CD4-positive, alpha-beta T cell (primary cell): ENCODE measurements around the gene BRMS1. TPM values are rescaled to one million over a fixed set of nuclear protein-coding genes. Genes with fewer than 3 reads are reported as not detected.
"Not testable (repeated sequence)": the region's sequence is repeated elsewhere in the genome, so short reads cannot be mapped to it uniquely, and the experiment has no call there.

Experiments
- ATAC-seq: fragments of 200-7000 bp; cut with Tn5 transposase; one replicate; pipeline ENCODE4 v1.10.0; 2022; ENCODE audit warnings: mild to moderate bottlenecking; ENCODE audit not compliant: poor library complexity
- CTCF ChIA-PET: fragments of 350-600 bp; sonication (Branson Sonifier 250); formaldehyde crosslinking; loops from one replicate; lab custom pipeline; 2021; ENCODE audit warnings: antibody characterized with exemption, inconsistent platforms; lab: Charles Lee
- POLR2A ChIA-PET: fragments of 350-600 bp; sonication (Branson Sonifier 250); formaldehyde crosslinking; loops from one replicate; lab custom pipeline; 2021; ENCODE audit warnings: antibody characterized with exemption, inconsistent platforms; lab: Charles Lee
- DNase-seq, 14 experiments: peaks; one replicate each; pipeline ENCODE4 v3.0.0-alpha.2; 2013 to 2020; ENCODE audit warnings: mixed read lengths in 2 of 14
- H3K27ac ChIP-seq, 2 donors: one replicate each; pipeline versions ENCODE4 v1.5.1 to v1.7.0; 2013; ENCODE audit warnings: low read length in 2 of 2, low read depth in 1 of 2, mild to moderate bottlenecking in 1 of 2
- H3K27me3 ChIP-seq, 2 experiments: 1 replicate in 1 of 2; 2 replicates in 1 of 2; pipeline versions ENCODE4 v1.6.1 to v1.7.0; 2013; ENCODE audit warnings: low read length in 2 of 2, control low read depth in 1 of 2, mild to moderate bottlenecking in 1 of 2, moderate library complexity in 1 of 2; ENCODE audit not compliant: insufficient read depth in 2 of 2, control insufficient read depth in 1 of 2
- H3K36me3 ChIP-seq: one replicate; pipeline ENCODE4 v1.6.1; 2013; ENCODE audit warnings: low read length, control low read depth; ENCODE audit not compliant: insufficient read depth
- H3K4me1 ChIP-seq: one replicate; pipeline ENCODE4 v1.6.1; 2013; ENCODE audit warnings: low read length, control low read depth; ENCODE audit not compliant: insufficient read depth
- H3K4me3 ChIP-seq: one replicate; pipeline ENCODE4 v1.5.1; 2013; ENCODE audit warnings: mild to moderate bottlenecking, low read length, moderate library complexity
- H3K9me3 ChIP-seq, 2 experiments: 1 replicate in 1 of 2; 2 replicates in 1 of 2; pipeline versions ENCODE4 v1.6.1 to v1.7.0; 2013; ENCODE audit warnings: low read length in 2 of 2, mild to moderate bottlenecking in 2 of 2, control low read depth in 1 of 2, moderate library complexity in 1 of 2; ENCODE audit not compliant: control insufficient read depth in 1 of 2, insufficient read depth in 1 of 2
- H3K27ac Mint-ChIP-seq: one replicate; pipeline ENCODE4 v1.8.0; 2020; ENCODE audit warnings: mixed read lengths
- H3K27me3 Mint-ChIP-seq: one replicate; pipeline ENCODE4 v1.8.0; 2021; ENCODE audit warnings: mixed read lengths
- H3K36me3 Mint-ChIP-seq: one replicate; pipeline ENCODE4 v1.8.0; 2021; ENCODE audit warnings: low read depth, mixed read lengths
- H3K4me1 Mint-ChIP-seq: one replicate; pipeline ENCODE4 v1.8.0; 2021; ENCODE audit warnings: low read depth, mixed read lengths
- H3K4me3 Mint-ChIP-seq: one replicate; pipeline ENCODE4 v1.8.0; 2020; ENCODE audit warnings: mild to moderate bottlenecking, mixed read lengths
- H3K9me3 Mint-ChIP-seq: one replicate; pipeline ENCODE4 v1.8.0; 2020; ENCODE audit warnings: mixed read lengths
- intact Hi-C, 2 experiments: fragments of 100-400 bp; cut with DNase I in 1 of 2; cut with micrococcal nuclease in 1 of 2; formaldehyde crosslinking; loops; one replicate each; pipeline versions ENCODE4 v1.15.1 to v1.9.0; 2023 to 2025; cut with DNase I, micrococcal nuclease
- total RNA-seq, 174 experiments: library from RNA in 2 of 174; stranded (reverse) in 2 of 174; gene quantifications; one replicate each; pipeline ENCODE4 v1.2.3 and lab custom pipeline; 2021 to 2026
- TF ChIP-seq, protein P1 (sequence below): fragments of 200-600 bp; IDR thresholded peaks from one replicate; pipeline ENCODE4 v1.8.0; 2022; ENCODE audit warnings: antibody characterized with exemption, mild to moderate bottlenecking

The BRMS1 gene
- total RNA-seq, 2 experiments from 2014 or later = 52.7 to 58.4 TPM

GRCh38 chr11:66321606-66322005 lies 23.3 kb downstream of the BRMS1 start:
- DNase-seq (no peak), ATAC-seq (no peak)
- H3K9me3 ChIP-seq = no peaks in the 10 kb centered on the region
- H3K27me3 Mint-ChIP-seq = no peaks in the 10 kb centered on the region
- intact Hi-C loops = no loop called here
- H3K27ac Mint-ChIP-seq = peak overlapping the region; percentile 33
- no peak overlapping the region for H3K4me3 Mint-ChIP-seq
- H3K36me3 ChIP-seq = no peaks in the 10 kb centered on the region
- H3K27ac ChIP-seq = no peak overlapping the region
- no peaks in the 10 kb centered on the region for H3K9me3 Mint-ChIP-seq
- TF ChIP-seq, protein P1, sequence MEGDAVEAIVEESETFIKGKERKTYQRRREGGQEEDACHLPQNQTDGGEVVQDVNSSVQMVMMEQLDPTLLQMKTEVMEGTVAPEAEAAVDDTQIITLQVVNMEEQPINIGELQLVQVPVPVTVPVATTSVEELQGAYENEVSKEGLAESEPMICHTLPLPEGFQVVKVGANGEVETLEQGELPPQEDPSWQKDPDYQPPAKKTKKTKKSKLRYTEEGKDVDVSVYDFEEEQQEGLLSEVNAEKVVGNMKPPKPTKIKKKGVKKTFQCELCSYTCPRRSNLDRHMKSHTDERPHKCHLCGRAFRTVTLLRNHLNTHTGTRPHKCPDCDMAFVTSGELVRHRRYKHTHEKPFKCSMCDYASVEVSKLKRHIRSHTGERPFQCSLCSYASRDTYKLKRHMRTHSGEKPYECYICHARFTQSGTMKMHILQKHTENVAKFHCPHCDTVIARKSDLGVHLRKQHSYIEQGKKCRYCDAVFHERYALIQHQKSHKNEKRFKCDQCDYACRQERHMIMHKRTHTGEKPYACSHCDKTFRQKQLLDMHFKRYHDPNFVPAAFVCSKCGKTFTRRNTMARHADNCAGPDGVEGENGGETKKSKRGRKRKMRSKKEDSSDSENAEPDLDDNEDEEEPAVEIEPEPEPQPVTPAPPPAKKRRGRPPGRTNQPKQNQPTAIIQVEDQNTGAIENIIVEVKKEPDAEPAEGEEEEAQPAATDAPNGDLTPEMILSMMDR = no peak
- CTCF ChIA-PET = interaction anchor here (1.0 to 1.4 kb wide), 2 partner anchors 9 to 10 kb away, joined by 3 to 4 read pairs; no protein-coding TSS in a partner anchor
- H3K4me1 ChIP-seq = peaks cover 44% of the 10 kb centered on the region
- POLR2A ChIA-PET = interaction anchor here (1.3 kb wide), 1 partner anchor 9 kb away, joined by 6 read pairs; no protein-coding TSS in a partner anchor
- no peaks in the 10 kb centered on the region for H3K36me3 Mint-ChIP-seq
- H3K4me3 ChIP-seq = no peak overlapping the region
- H3K27me3 ChIP-seq = no peaks in the 10 kb centered on the region
- H3K4me1 Mint-ChIP-seq = peaks cover 67% of the 10 kb centered on the region

DNA sequence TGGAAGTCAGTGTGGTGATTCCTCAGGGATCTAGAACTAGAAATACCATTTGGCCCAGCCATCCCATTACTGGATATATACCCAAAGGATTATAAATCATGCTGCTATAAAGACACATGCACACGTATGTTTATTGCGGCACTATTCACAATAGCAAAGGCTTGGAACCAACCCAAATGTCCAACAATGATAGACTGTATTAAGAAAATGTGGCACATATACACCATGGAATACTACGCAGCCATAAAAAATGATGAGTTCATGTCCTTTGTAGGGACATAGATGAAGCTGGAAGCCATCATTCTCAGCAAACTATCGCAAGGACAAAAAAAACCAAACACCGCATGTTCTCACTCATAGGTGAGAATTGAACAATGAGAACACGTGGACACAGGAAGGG lies 24.2 kb downstream of the BRMS1 start:
- H3K4me3 Mint-ChIP-seq, H3K27me3 ChIP-seq, H3K27ac Mint-ChIP-seq, H3K9me3 Mint-ChIP-seq, H3K27me3 Mint-ChIP-seq, DNase-seq, CTCF ChIA-PET, H3K36me3 ChIP-seq, H3K36me3 Mint-ChIP-seq, intact Hi-C loops, H3K4me3 ChIP-seq, H3K9me3 ChIP-seq, H3K27ac ChIP-seq, POLR2A ChIA-PET, ATAC-seq: not testable (repeated sequence)
- H3K4me1 Mint-ChIP-seq = peaks cover 65% of the 10 kb centered on the region
- H3K4me1 ChIP-seq = peaks cover 42% of the 10 kb centered on the region

- H3K27me3 Mint-ChIP-seq, H3K4me3 Mint-ChIP-seq, H3K9me3 Mint-ChIP-seq: not testable (repeated sequence)
Observed at GRCh38 chr11:66320289-66320688, 24.6 kb downstream of the BRMS1 start.

DNA sequence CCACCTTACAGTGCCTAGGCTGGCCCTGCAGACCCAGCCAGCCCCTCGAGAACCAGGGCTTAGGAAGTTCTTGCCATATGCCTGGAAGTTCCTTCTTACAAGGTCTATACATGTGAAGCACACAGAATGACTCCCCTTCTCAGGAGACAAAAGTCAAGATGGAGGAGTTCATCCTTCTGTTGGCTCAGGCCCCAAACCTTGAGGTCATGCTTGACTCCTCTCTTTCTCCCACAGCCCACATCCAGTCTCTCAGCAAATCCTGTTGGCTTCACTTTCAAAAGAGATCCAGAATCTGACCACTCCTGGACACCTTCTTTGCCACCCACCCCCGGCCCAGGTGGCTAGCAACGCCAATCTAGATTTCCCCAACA lies 26.3 kb downstream of the BRMS1 start:
- no peaks in the 10 kb centered on the region for H3K9me3 ChIP-seq
- peaks cover 51% of the 10 kb centered on the region for H3K4me1 ChIP-seq
- Mint-ChIP-seq H3K4me3 (peak overlapping the region; percentile 88), H3K27ac (peak overlapping the region; percentile 99), H3K4me1 (peaks cover 70% of the 10 kb centered on the region), H3K9me3 (no peaks in the 10 kb centered on the region), H3K27me3 (no peaks in the 10 kb centered on the region), H3K36me3 (no peaks in the 10 kb centered on the region)
- no peak for DNase-seq
- H3K36me3 ChIP-seq = no peaks in the 10 kb centered on the region
- TF ChIP-seq, protein P1 = no peak
- CTCF ChIA-PET = no interaction called here
- peak overlapping the region; percentile 82 to 91 for H3K27ac ChIP-seq
- ATAC-seq = no peak
- POLR2A ChIA-PET = interaction anchor here (0.7 to 2.3 kb wide), 6 partner anchors 8 to 820 kb away, joined by 3 to 12 read pairs (median 6); partner anchors contain the start of genes BRMS1 and YIF1A
- H3K27me3 ChIP-seq = no peaks in the 10 kb centered on the region
- H3K4me3 ChIP-seq = peak overlapping the region; percentile 14
- intact Hi-C loops = no loop called here

More at GRCh38 chr11:66320289-66320688, 24.6 kb downstream of the BRMS1 start:
- H3K27ac ChIP-seq, intact Hi-C loops, POLR2A ChIA-PET, H3K36me3 Mint-ChIP-seq, ATAC-seq, H3K9me3 ChIP-seq, DNase-seq, H3K27me3 ChIP-seq, H3K36me3 ChIP-seq, H3K4me3 ChIP-seq: not testable (repeated sequence)
- Mint-ChIP-seq H3K4me1 (peaks cover 67% of the 10 kb centered on the region), H3K27ac (peak overlapping the region; percentile 42)
- CTCF ChIA-PET = interaction anchor here (1.3 kb wide), 1 partner anchor 38 kb away, joined by 3 read pairs; no protein-coding TSS in a partner anchor
- peaks cover 40% of the 10 kb centered on the region for H3K4me1 ChIP-seq
